Thymus (tissue), 11 donors: ENCODE data around the gene CAVIN1. TPM values are rescaled to one million over a fixed set of nuclear protein-coding genes. Genes with fewer than 3 reads are reported as not detected.

Experiments
- DNase-seq, 9 donors: peaks; one replicate each; pipeline ENCODE4 v3.0.0-alpha.2; 2013; ENCODE audit warnings: low spot score in 9 of 9, low read depth in 6 of 9, missing footprints in 1 of 9
- H3K27ac ChIP-seq, 2 donors: one replicate each; pipeline ENCODE4 v1.5.1; 2013; ENCODE audit warnings: control low read depth in 1 of 2, low read depth in 1 of 2, low read length in 1 of 2, mild to moderate bottlenecking in 1 of 2, moderate library complexity in 1 of 2
- H3K27me3 ChIP-seq, 2 donors: one replicate each; pipeline ENCODE4 v1.5.1; 2013; ENCODE audit warnings: low read length in 1 of 2; ENCODE audit not compliant: control insufficient read depth in 2 of 2, insufficient read depth in 1 of 2
- H3K36me3 ChIP-seq, 2 donors: one replicate each; pipeline ENCODE4 v1.5.1; 2013; ENCODE audit warnings: low read length in 1 of 2, mild to moderate bottlenecking in 1 of 2, moderate library complexity in 1 of 2; ENCODE audit not compliant: control insufficient read depth in 2 of 2, insufficient read depth in 2 of 2
- H3K4me1 ChIP-seq, 2 donors: one replicate each; pipeline ENCODE4 v1.5.1; 2013; ENCODE audit warnings: low read length in 2 of 2; ENCODE audit not compliant: control insufficient read depth in 2 of 2, insufficient read depth in 2 of 2
- H3K4me3 ChIP-seq, 2 donors: one replicate each; pipeline ENCODE4 v1.5.1; 2013; ENCODE audit warnings: low read length in 2 of 2, control low read depth in 1 of 2, mild to moderate bottlenecking in 1 of 2
- H3K9me3 ChIP-seq, 2 donors: one replicate each; pipeline ENCODE4 v1.5.1; 2013; ENCODE audit warnings: low read length in 1 of 2, mild to moderate bottlenecking in 1 of 2; ENCODE audit not compliant: control insufficient read depth in 2 of 2, insufficient read depth in 1 of 2
- WGBS: extraction: QIAGEN DNeasy Blood & Tissue Kit; methylation state at CpG from one replicate; pipeline ENCODE4 v1.1.7; 2013; 5-methylcytosine and 5-hydroxymethylcytosine counted together
- polyA plus RNA-seq: library from polyadenylated mRNA; stranded (reverse); fragments of 200-250 nt; gene quantifications from one replicate; pipeline ENCODE4 v1.2.3, GENCODE V29; 2013
- total RNA-seq: library from RNA; stranded (reverse); fragments of 120-200 nt; gene quantifications from one replicate; pipeline ENCODE4 v1.2.4, GENCODE V29; 2013
- donor health status: healthy.

CAVIN1 gene
- total and polyA plus RNA-seq, 2 donors: 16.4 to 47.0 TPM

GRCh38 chr17:42441371-42442195 is 18.5 kb upstream of the CAVIN1 start:
- Histone ChIP-seq H3K9me3 (no peaks in the 10 kb centered on the region), H3K4me3 (no peak overlapping the region), H3K27ac (peak overlapping the region in 1 of 2 donors; percentile 55), H3K27me3 (no peaks in the 10 kb centered on the region), H3K36me3 (no peaks in the 10 kb centered on the region), H3K4me1 (peaks cover 0 to 17% of the 10 kb centered on the region in 2 donors)
- DNase-seq: peak in 1 of 9 donors; percentile 34
- 85% methylated on average over 7 of the region's 7 CpGs for WGBS

- no peaks in the 10 kb centered on the region for H3K9me3 ChIP-seq
- DNase-seq: peak in 3 of 9 donors; percentile 42 to 70 (median 61)
- H3K36me3 ChIP-seq: no peaks in the 10 kb centered on the region
- H3K4me3 ChIP-seq: no peak overlapping the region
- WGBS: 89% methylated on average over 9 of the region's 9 CpGs
- no peaks in the 10 kb centered on the region for H3K27me3 ChIP-seq
- peaks cover 0 to 17% of the 10 kb centered on the region in 2 donors for H3K4me1 ChIP-seq
- H3K27ac ChIP-seq: no peak overlapping the region
These were observed 15.8 kb upstream of the CAVIN1 start for GRCh38 chr17:42438600-42439567.

- peaks cover 0 to 7% of the 10 kb centered on the region in 2 donors for H3K4me1 ChIP-seq
- WGBS: 95% methylated on average over 6 of the region's 6 CpGs
- H3K27ac ChIP-seq: peak overlapping the region in 1 of 2 donors; percentile 1
- no peaks in the 10 kb centered on the region for H3K27me3 ChIP-seq
- no peak overlapping the region for H3K4me3 ChIP-seq
- H3K9me3 ChIP-seq: no peaks in the 10 kb centered on the region
- DNase-seq: no peak
- H3K36me3 ChIP-seq: no peaks in the 10 kb centered on the region
These were observed 13.3 kb upstream of the CAVIN1 start for GRCh38 chr17:42436391-42436790.

- Histone ChIP-seq H3K9me3 (no peaks in the 10 kb centered on the region), H3K27ac (no peak overlapping the region), H3K4me1 (peaks cover 0 to 3% of the 10 kb centered on the region in 2 donors), H3K27me3 (no peaks in the 10 kb centered on the region), H3K36me3 (no peaks in the 10 kb centered on the region), H3K4me3 (no peak overlapping the region)
- DNase-seq: no peak
- WGBS: 94% methylated on average over 3 of the region's 3 CpGs
These were observed 8.7 kb upstream of the CAVIN1 start for GRCh38 chr17:42431758-42432161.

GRCh38 chr17:42429726-42430447 is 6.8 kb upstream of the CAVIN1 start:
- WGBS: 94% methylated on average over 3 of the region's 3 CpGs
- Histone ChIP-seq H3K4me1 (peaks cover 0 to 3% of the 10 kb centered on the region in 2 donors), H3K9me3 (no peaks in the 10 kb centered on the region), H3K4me3 (no peak overlapping the region), H3K27ac (no peak overlapping the region), H3K27me3 (peaks cover 0 to 5% of the 10 kb centered on the region in 2 donors), H3K36me3 (no peaks in the 10 kb centered on the region)
- DNase-seq: no peak

- H3K4me1 ChIP-seq: peaks cover under 1 to 4% of the 10 kb centered on the region in 2 donors
- H3K27ac ChIP-seq: no peak overlapping the region
- H3K9me3 ChIP-seq: peaks cover 0 to 4% of the 10 kb centered on the region in 2 donors
- no peak overlapping the region for H3K4me3 ChIP-seq
- H3K27me3 ChIP-seq: peaks cover 9 to 19% of the 10 kb centered on the region in 2 donors
- WGBS: 64% methylated on average over 4 of the region's 4 CpGs
- peak in 5 of 9 donors; percentile 41 to 81 (median 66) for DNase-seq
- H3K36me3 ChIP-seq: no peaks in the 10 kb centered on the region
These were observed 5.3 kb upstream of the CAVIN1 start for GRCh38 chr17:42428141-42428944.

- Histone ChIP-seq H3K27me3 (peaks cover 38 to 51% of the 10 kb centered on the region in 2 donors), H3K9me3 (peaks cover 0 to 20% of the 10 kb centered on the region in 2 donors), H3K27ac (no peak overlapping the region), H3K4me3 (no peak overlapping the region), H3K4me1 (peaks cover 11 to 28% of the 10 kb centered on the region in 2 donors), H3K36me3 (no peaks in the 10 kb centered on the region)
- no peak for DNase-seq
- WGBS: 91% methylated on average over 4 of the region's 4 CpGs
These were observed 2.0 kb upstream of the CAVIN1 start for GRCh38 chr17:42424991-42425610.

GRCh38 chr17:42423766-42424165 is 710 bp upstream of the CAVIN1 start:
- H3K9me3 ChIP-seq: peaks cover 0 to 20% of the 10 kb centered on the region in 2 donors
- H3K27me3 ChIP-seq: peaks cover 39 to 54% of the 10 kb centered on the region in 2 donors
- no peak overlapping the region for H3K27ac ChIP-seq
- H3K4me3 ChIP-seq: no peak overlapping the region
- 84% methylated on average over 11 of the region's 11 CpGs for WGBS
- DNase-seq: no peak
- H3K36me3 ChIP-seq: no peaks in the 10 kb centered on the region
- H3K4me1 ChIP-seq: peaks cover 11 to 25% of the 10 kb centered on the region in 2 donors
